GM19468 (cell line): ENCODE measurements around the gene TPRG1L.

Experiments used
- ATAC-seq: cut with Tn5 transposase; IDR thresholded peaks from one replicate; pipeline ENCODE4 v1.9.1; 2021; ENCODE audit warnings: mild to moderate bottlenecking, moderate library complexity, moderate number of reproducible peaks; ENCODE audit not compliant: unreplicated experiment; ENCODE audit errors: extremely low read depth

The TPRG1L gene

GRCh38 chr1:3656450-3657095 lies 31.8 kb downstream of the TPRG1L start:
- peak; percentile 46 for ATAC-seq

DNA sequence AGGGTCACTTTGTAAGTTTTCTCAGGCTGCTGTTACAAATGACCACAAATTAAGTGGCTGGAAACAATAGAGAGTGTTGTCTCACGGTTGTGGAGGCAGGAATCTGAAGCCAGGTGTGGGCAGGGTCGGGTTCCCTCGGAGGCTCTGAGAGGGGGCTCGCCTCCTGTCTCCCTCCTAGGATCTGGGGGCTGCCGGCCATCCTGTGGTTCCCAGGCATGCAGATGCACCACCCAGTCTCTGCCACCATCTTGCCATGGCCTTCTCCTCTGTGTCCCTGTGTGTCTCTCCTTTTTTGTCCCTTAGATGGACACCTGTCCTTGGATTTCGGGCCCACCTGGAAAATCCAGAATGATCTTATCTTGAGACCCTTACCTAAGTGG lies 32.3 kb downstream of the TPRG1L start:
- ATAC-seq = no peak

GRCh38 chr1:3657578-3658230 lies 32.9 kb downstream of the TPRG1L start:
- no peak for ATAC-seq

DNA sequence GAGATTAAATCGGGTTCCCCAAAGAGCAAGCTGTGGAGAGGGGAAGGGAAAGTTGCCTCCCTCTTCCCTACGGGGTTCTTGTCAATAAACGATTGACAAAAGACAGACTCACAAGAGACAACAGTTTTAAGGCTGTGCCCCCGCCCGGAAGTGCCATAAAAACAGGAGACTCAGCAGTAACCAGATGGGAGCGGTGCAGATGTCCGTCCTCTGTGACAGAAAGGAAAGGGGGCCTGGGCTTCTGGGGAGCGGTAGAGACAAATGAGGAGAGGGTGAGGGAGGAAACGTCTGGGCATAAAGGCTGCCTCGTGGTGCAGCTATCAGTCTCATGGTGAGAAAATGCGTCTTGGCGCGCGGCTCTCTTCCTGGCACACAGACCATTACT lies 33.4 kb downstream of the TPRG1L start:
- ATAC-seq = no peak

DNA sequence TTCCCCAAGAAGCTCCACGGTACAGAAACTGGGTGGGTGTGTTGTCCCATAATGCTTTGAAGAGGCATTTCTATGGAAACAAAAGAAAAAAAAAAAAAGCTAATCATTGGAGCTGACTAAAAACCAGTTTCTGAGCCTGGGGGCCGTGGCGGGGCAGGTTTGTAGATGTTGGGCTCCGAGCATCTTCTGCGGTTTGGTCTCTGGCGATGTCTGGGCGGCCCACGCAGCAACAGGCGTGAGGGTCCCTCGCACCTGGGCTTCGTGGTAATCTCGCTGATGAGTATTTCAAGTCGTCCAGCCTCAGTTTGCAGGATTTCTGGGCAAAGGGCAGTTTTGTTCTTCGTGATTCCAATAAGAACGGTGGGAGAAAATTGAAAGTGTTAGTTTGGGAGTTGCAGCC lies 34.3 kb downstream of the TPRG1L start:
- ATAC-seq = no peak

GRCh38 chr1:3660704-3661103 lies 35.9 kb downstream of the TPRG1L start:
- ATAC-seq = no peak

GRCh38 chr1:3661631-3662030 lies 36.8 kb downstream of the TPRG1L start:
- ATAC-seq = no peak

DNA sequence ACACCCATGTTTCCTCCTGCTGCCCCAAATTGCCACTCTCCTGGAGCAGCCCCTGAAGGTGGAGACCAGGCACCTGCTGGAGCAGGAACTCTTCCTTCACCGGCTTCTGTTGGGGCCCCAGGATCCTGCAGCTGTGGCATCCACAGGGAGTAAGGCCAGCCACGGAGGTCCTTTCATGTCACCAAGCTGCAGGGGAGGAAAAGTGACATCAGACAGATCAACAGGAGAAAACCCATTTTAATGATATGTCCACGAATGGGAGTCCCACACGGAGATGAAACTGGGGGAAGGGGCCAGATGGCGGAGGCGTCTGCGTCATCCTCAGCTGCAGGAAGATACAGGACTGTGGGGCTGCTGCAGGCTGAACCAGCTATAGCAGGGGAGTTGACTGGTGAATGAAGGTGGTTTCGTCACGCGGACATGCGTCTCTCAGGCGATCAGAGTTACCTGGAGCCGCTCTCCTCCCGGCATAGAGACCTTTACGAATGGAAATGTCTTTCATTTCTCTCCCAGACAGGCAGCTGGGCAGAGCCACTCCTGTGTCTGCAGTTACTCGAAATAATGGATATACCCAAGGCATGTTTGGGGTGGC lies 37.4 kb downstream of the TPRG1L start:
- no peak for ATAC-seq

- ATAC-seq = no peak
These were observed 39.3 kb downstream of the TPRG1L start for GRCh38 chr1:3663999-3664699.

DNA sequence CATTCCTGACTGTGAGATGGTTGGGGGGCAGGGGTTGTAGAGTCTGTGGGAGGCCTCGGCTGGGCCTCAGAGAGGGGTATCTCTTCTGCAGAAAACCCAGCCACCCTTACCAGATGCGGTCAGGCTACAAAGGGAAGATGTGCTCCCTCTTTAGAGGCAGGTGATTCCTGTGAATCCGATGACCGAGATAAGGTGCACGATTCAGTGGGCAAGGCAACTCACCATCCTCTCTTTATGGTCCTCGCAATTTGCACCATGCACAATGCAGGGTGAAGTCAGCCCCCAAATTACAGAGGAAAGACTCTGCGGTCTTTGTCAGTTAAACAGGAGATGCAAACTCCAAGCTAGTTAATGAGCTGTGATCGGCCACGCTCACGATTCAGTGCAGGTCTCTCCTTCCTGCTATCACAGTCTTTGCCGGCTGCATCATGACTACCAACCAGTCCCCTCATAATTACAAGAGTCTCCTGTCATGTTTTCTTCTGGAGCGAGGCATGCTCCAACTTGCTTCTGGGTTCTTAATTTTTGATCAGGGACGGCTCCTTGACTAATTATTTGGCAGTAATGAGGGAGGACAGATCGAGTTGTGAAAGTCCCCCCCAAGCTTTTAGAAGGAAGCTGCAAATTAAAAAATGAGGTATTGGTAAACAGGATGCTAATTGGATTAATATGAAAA lies 40.0 kb downstream of the TPRG1L start:
- no peak for ATAC-seq

GRCh38 chr1:3668148-3668547 lies 43.3 kb downstream of the TPRG1L start:
- no peak for ATAC-seq

GRCh38 chr1:3668585-3669300 lies 43.9 kb downstream of the TPRG1L start:
- no peak for ATAC-seq

DNA sequence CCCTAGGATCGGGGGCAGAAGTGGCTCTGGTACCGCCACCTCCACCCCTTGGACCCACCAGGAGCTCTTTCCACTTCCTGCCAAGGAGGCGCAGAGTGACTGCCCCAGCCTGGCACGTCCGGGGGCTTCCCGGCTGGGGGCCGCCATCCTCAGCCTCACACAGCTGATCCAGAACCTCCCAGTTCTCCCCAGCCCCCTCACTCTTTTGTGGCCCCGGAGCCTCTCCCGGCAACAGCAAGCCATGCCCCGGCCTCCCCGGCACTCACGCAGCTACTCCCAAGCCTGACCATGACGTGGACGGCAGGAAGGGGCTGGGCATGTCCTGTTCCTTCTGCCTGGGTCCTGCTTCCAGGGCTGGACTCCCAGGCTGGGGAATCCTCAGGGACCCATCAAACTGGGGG lies 44.6 kb downstream of the TPRG1L start:
- ATAC-seq = no peak

- no peak for ATAC-seq
These were observed 45.2 kb downstream of the TPRG1L start for GRCh38 chr1:3669971-3670431.

DNA sequence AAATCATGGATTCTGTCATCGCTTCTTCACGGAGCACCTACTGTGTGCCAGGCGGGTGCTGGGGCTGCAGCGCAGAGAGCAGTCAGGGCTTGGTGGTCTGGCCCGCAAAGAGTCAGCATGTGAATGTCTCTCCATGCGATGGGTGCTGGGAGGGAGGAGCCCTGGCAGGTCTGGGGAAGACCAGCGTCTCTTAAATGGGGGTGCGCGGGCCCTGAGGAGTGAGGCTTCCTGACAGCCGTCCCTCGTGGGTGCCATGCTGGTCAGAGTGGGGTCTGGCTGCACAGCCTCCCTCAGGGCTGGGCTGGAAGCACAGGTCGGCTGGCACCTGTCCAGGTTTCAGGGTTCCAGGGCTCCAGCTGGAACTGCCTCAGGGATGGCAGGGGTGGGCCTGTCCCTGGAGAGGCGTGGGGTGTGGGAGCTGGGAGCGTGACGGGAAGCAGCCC lies 46.0 kb downstream of the TPRG1L start:
- no peak for ATAC-seq

GRCh38 chr1:3671371-3672180 lies 46.8 kb downstream of the TPRG1L start:
- ATAC-seq = no peak

GRCh38 chr1:3672231-3672970 lies 47.6 kb downstream of the TPRG1L start:
- no peak for ATAC-seq

DNA sequence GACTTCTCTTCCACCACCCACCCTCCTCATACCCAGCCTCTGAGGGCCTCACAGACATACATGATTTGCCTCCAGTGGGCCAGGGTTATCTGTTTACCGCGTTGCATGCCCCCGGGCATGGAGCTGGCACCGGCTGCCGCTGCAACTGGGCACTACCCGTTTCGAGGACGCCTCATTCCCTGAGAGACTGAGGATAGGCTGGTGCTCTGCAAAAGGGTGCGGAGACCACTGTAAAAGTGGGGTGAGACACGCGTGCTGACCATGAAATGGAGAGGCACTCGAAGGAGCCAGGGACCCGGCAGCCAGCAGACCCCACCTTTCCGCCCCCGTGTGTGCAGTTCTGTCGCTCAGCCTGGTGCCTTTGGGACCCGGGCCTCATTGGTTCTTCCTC lies 48.2 kb downstream of the TPRG1L start:
- no peak for ATAC-seq
